ENCODE measurements around the gene PRKG1. TPM values are rescaled to one million over a fixed set of nuclear protein-coding genes. Genes with fewer than 3 reads are reported as not detected.

Gene PRKG1
- total RNA-seq, 6 experiments from 2014 or later = 1.1 to 2.0 (median 1.3) TPM

DNA sequence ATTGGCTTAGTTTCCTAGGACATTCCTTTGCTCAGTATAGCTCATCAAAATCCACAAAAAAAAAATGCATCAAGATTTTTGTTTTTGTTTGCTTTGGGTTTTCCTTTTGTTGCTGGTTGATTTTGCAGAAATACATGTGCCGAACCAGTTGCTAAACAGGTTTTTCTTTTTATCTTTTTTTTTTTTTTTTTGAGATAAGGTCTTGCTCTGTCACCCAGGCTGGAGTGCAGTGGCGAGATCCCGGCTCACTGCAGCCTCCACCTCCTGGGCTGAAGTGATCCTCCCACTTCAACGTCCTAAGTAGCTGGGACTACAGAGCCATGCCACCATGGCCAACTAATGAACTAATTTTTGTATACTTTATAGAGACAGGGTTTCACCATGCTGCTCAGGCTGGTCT lies 616.8 kb downstream of the PRKG1 start:
- 28% methylated on average over 4 of the region's 4 CpGs for WGBS (ENCODE audit: insufficient coverage, low coverage, low lambda C conversion rate, missing lambda C conversion rate)
- ATAC-seq (no peak), DNase-seq (no peak)
- no peak overlapping the region for H3K27ac ChIP-seq
- H3K27me3 ChIP-seq = no peaks in the 10 kb centered on the region
- H3K9me3 ChIP-seq = no peaks in the 10 kb centered on the region
- intact Hi-C loops (cut with DNase I) = no loop called here
- H3K4me3 ChIP-seq = no peak overlapping the region
- TF ChIP-seq, protein P1, sequence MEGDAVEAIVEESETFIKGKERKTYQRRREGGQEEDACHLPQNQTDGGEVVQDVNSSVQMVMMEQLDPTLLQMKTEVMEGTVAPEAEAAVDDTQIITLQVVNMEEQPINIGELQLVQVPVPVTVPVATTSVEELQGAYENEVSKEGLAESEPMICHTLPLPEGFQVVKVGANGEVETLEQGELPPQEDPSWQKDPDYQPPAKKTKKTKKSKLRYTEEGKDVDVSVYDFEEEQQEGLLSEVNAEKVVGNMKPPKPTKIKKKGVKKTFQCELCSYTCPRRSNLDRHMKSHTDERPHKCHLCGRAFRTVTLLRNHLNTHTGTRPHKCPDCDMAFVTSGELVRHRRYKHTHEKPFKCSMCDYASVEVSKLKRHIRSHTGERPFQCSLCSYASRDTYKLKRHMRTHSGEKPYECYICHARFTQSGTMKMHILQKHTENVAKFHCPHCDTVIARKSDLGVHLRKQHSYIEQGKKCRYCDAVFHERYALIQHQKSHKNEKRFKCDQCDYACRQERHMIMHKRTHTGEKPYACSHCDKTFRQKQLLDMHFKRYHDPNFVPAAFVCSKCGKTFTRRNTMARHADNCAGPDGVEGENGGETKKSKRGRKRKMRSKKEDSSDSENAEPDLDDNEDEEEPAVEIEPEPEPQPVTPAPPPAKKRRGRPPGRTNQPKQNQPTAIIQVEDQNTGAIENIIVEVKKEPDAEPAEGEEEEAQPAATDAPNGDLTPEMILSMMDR (IDR thresholded peaks at IDR 0.05) = no peak
- no peak for TF ChIP-seq POLR2A (IDR thresholded peaks at IDR 0.05)
- H3K4me1 ChIP-seq = no peaks in the 10 kb centered on the region
- no peaks in the 10 kb centered on the region for H3K36me3 ChIP-seq

DNA sequence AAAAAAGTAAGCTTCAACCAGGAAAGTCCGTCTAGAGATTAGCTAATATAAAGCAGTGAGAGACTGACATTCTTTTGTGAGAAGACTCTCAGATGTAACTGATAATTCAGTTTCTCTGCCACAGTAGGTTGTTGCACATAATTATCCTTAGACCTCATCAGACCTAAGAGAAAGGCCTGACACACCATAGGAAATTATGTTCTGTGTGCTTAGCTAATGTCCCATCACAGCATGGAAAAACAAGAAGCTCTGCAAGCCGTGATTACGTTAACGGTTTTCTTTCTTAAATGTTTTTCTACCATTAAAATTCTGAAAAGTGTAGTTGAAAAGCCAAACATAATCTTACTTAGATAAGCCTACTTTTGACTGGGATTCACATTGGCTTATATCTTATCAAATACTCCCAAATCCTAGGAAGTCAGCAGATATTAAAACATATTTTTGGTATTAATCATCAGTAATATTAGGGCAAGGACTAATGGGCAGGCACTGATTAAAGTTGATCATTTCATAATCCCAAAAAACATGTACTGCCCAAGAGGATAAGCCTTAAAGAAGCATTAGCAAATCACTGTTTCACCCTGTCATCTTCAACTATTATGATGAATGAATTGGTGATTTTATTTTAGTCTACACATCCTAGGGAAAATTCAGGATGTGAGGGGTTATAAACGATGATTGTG lies 619.9 kb downstream of the PRKG1 start:
- no peak for ATAC-seq
- no peak for DNase-seq
- 70% methylated on average over 5 of the region's 5 CpGs for WGBS (ENCODE audit: insufficient coverage, low coverage, low lambda C conversion rate, missing lambda C conversion rate)
- no peaks in the 10 kb centered on the region for H3K9me3 ChIP-seq
- no peak overlapping the region for H3K27ac ChIP-seq
- intact Hi-C loops (cut with DNase I) = no loop called here
- no peaks in the 10 kb centered on the region for H3K36me3 ChIP-seq
- H3K4me1 ChIP-seq = peaks cover 0 to 17% (median 8%) of the 10 kb centered on the region in 4 donors
- no peak for TF ChIP-seq POLR2A (IDR thresholded peaks at IDR 0.05)
- TF ChIP-seq, protein P1 (IDR thresholded peaks at IDR 0.05) = no peak
- no peaks in the 10 kb centered on the region for H3K27me3 ChIP-seq
- H3K4me3 ChIP-seq = no peak overlapping the region

DNA sequence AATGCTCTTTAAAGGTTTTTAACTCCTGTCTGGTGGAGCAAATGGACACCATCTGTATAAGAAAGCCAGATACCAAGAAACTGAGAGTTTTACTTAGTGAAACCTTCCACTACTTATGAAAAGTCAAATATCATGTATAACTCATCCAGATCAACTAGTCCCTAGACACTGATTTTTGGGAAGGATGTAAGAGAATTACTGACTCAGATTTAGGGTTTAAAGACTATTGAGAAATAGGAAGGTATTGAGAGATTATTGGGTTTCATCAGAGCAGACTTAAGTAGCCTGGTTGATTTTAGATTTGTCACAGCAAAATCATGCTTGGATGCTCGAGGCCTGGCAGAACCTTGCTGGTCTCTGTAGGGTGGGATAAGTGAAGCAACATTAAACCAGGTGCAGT lies 622.0 kb downstream of the PRKG1 start:
- 90% methylated on average over 1 of the region's 1 CpG for WGBS (ENCODE audit: insufficient coverage, low coverage, low lambda C conversion rate, missing lambda C conversion rate)
- TF ChIP-seq, protein P1 (IDR thresholded peaks at IDR 0.05) = no peak
- TF ChIP-seq POLR2A (IDR thresholded peaks at IDR 0.05) = no peak
- Histone ChIP-seq H3K36me3 (no peaks in the 10 kb centered on the region), H3K4me3 (no peak overlapping the region), H3K4me1 (peaks cover 0 to 21% (median 10%) of the 10 kb centered on the region in 4 donors), H3K27ac (no peak overlapping the region), H3K27me3 (no peaks in the 10 kb centered on the region), H3K9me3 (no peaks in the 10 kb centered on the region)
- ATAC-seq = no peak
- intact Hi-C loops (cut with DNase I) = no loop called here
- DNase-seq = no peak

DNA sequence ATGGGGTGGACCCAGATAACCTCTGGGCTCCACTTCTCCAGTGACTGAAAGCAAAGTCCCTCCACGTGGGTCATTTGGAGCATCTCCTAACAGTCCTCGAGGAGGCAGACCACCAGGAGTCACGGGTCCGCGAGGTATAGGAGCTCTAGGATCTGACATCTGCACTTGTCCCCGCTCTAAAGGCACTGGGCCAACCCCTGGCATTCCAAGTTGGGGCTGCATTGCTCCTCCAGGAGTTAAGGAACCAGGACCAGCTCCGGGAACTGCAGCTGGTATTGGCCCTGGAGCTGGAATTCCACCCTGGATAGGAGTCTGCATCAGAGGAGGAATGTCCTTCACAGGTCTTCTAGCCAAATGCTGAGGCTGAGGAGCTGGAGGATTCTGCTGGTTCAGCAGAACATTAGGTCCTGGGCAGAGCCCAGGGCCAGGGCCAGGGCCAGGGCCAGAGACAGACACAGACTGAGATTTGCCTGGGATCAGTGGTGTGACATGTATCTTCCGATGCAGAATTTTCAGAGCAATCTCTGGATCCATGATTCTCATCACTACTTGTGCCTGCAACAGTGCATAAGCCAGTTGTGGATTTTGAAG lies 624.3 kb downstream of the PRKG1 start:
- Histone ChIP-seq H3K4me3 (peak overlapping the region; percentile 71 to 81 (median 72)), H3K27me3 (no peaks in the 10 kb centered on the region), H3K27ac (peak overlapping the region; percentile 90 to 97 (median 94)), H3K4me1 (peaks cover 0 to 21% (median 10%) of the 10 kb centered on the region in 4 donors), H3K36me3 (no peaks in the 10 kb centered on the region), H3K9me3 (no peaks in the 10 kb centered on the region)
- intact Hi-C loops (cut with DNase I) = no loop called here
- DNase-seq (no peak), ATAC-seq (no peak)
- 39% methylated on average over 2 of the region's 8 CpGs for WGBS (ENCODE audit: insufficient coverage, low coverage, low lambda C conversion rate, missing lambda C conversion rate)
- no peak for TF ChIP-seq POLR2A (IDR thresholded peaks at IDR 0.05)
- TF ChIP-seq, protein P1 (IDR thresholded peaks at IDR 0.05) = no peak
